ENCODE measurements around the gene TXLNA. TPM values are rescaled to one million over a fixed set of nuclear protein-coding genes. Genes with fewer than 3 reads are reported as not detected.

TXLNA gene
- total RNA-seq, 4 donors from 2014 or later = 16.5 to 37.3 (median 25.7) TPM

DNA sequence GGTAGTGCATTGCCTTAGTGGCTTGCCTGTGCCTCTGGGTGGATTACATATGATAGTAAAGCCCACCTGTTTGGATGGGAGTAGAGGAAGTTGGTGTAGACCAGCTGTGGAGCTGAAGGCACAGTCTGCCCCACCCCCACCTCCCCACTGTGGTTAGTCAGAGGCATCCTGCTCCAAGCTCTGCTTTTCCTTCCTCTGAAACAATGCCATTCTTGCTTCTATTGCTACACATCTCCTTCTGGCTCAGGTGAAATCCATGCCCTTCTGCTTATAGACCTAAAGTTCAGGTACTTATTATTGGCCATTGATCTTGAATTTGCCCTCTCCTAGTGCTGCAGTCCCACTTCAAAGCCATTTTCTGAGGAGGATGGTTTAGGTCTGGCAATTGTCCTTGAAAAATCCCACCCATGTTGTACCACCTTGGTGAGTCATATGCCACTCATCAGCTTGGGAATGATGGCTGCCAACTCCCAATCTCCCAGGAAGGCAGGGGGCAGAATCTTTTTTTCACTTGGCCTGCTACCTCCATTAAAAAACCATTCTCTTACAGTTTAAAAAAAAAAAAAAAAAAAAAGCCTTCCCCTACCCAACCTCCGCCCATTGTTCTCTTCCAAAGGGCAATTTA, 6.7 kb upstream of the TXLNA start:
- in situ Hi-C loops (cut with MboI; ENCODE audit: low pct_ligation_motif_present in 1 of 4, low pct_unique_long_range_greater_than_20kb in 1 of 4, low sequenced_read_pairs in 3 of 4) (no loop called here), intact Hi-C loops (cut with DNase I; ENCODE audit: low total_unique reads) (no loop called here)
- Histone ChIP-seq H3K36me3 (peaks cover 0 to 36% (median 15%) of the 10 kb centered on the region in 4 donors), H3K9me3 (no peaks in the 10 kb centered on the region), H3K4me1 (no peaks in the 10 kb centered on the region), H3K27me3 (no peaks in the 10 kb centered on the region), H3K27ac (no peak overlapping the region), H3K4me3 (no peak overlapping the region)
- TF ChIP-seq EP300 (IDR thresholded peaks at IDR 0.05; ENCODE audit: low read depth) = no peak
- TF ChIP-seq POLR2A (IDR thresholded peaks at IDR 0.05) = no peak
- no peak for TF ChIP-seq POLR2AphosphoS5 (IDR thresholded peaks at IDR 0.05)
- TF ChIP-seq, protein P1, sequence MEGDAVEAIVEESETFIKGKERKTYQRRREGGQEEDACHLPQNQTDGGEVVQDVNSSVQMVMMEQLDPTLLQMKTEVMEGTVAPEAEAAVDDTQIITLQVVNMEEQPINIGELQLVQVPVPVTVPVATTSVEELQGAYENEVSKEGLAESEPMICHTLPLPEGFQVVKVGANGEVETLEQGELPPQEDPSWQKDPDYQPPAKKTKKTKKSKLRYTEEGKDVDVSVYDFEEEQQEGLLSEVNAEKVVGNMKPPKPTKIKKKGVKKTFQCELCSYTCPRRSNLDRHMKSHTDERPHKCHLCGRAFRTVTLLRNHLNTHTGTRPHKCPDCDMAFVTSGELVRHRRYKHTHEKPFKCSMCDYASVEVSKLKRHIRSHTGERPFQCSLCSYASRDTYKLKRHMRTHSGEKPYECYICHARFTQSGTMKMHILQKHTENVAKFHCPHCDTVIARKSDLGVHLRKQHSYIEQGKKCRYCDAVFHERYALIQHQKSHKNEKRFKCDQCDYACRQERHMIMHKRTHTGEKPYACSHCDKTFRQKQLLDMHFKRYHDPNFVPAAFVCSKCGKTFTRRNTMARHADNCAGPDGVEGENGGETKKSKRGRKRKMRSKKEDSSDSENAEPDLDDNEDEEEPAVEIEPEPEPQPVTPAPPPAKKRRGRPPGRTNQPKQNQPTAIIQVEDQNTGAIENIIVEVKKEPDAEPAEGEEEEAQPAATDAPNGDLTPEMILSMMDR (IDR thresholded peaks at IDR 0.05) = no peak
- no peak for DNase-seq
- 91 to 100% methylated on average over 1 of the region's 1 CpG for WGBS, 2 donors (ENCODE audit: low coverage in 1 of 2)

DNA sequence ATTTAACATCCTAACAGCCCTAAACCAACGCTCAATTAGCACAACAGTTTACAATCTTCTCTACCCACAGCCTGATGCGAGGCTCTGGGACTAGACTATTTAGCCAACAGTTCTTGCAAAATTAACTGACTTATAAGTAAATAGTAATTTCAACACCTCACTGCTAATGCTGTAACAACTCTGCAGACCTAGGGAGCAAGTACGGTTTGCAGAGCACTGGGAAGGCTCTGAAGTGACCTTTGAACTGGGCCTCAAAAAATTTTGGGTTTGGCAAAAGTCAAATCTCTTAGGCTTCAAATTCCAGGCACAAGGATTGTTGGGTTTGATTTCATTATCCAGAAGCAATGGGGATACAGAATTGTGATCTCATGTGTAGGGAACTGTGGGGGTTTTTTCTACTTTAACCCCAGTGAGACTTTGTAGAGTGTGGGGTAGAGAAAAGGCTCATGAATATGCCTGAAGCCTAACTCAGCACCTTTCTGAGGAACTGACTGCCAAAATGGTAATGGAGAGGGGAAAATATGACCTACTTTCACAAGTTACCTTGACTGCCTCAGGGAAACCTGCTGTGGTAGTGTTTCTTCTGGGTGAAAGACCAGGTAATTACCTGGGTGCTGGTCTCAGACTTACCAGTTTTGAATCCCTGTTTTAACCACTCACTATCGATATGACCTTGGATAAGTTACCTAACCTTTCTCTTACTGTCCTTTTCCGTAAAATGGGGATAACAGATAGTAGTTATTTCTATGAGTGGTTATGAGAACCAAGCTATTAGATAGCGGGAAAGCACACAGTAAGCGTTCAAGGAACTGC, 889 bp upstream of the TXLNA start:
- Histone ChIP-seq H3K27me3 (no peaks in the 10 kb centered on the region), H3K9me3 (no peaks in the 10 kb centered on the region), H3K36me3 (no peaks in the 10 kb centered on the region), H3K4me1 (peaks cover 12 to 38% (median 32%) of the 10 kb centered on the region in 4 donors), H3K27ac (peak overlapping the region; percentile 94 to 98 (median 96)), H3K4me3 (peak overlapping the region in 3 of 4 donors; percentile 55 to 82 (median 73))
- in situ Hi-C loops (cut with MboI; ENCODE audit: low pct_ligation_motif_present in 1 of 4, low pct_unique_long_range_greater_than_20kb in 1 of 4, low sequenced_read_pairs in 3 of 4) (no loop called here), intact Hi-C loops (cut with DNase I; ENCODE audit: low total_unique reads) (no loop called here)
- 83 to 88% methylated on average over 5 to 7 of the region's 7 CpGs for WGBS, 2 donors (ENCODE audit: low coverage in 1 of 2)
- TF ChIP-seq, protein P1 (IDR thresholded peaks at IDR 0.05) = no peak
- TF ChIP-seq EP300 (IDR thresholded peaks at IDR 0.05; ENCODE audit: low read depth) (no peak), POLR2AphosphoS5 (IDR thresholded peaks at IDR 0.05) (no peak), POLR2A (IDR thresholded peaks at IDR 0.05) (no peak)
- DNase-seq = no peak

DNA sequence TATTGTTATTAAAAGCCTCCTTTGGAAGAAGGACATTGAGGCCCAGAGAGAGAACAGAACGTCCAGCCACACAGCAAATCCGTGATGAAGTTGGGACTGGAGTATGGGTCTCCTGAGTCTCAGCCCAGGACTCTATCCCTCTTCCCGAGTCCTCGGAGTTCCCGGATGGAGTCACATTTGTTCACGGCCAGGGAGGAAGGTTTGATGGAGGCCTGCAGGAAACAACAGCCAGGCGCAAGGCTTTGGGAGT, 357 bp upstream of the TXLNA start:
- peak overlapping the region in 3 of 4 donors; percentile 55 to 82 (median 73) for H3K4me3 ChIP-seq
- TF ChIP-seq POLR2AphosphoS5 (IDR thresholded peaks at IDR 0.05) = no peak
- TF ChIP-seq POLR2A (IDR thresholded peaks at IDR 0.05) = no peak
- intact Hi-C loops (cut with DNase I; ENCODE audit: low total_unique reads) = no loop called here

DNA sequence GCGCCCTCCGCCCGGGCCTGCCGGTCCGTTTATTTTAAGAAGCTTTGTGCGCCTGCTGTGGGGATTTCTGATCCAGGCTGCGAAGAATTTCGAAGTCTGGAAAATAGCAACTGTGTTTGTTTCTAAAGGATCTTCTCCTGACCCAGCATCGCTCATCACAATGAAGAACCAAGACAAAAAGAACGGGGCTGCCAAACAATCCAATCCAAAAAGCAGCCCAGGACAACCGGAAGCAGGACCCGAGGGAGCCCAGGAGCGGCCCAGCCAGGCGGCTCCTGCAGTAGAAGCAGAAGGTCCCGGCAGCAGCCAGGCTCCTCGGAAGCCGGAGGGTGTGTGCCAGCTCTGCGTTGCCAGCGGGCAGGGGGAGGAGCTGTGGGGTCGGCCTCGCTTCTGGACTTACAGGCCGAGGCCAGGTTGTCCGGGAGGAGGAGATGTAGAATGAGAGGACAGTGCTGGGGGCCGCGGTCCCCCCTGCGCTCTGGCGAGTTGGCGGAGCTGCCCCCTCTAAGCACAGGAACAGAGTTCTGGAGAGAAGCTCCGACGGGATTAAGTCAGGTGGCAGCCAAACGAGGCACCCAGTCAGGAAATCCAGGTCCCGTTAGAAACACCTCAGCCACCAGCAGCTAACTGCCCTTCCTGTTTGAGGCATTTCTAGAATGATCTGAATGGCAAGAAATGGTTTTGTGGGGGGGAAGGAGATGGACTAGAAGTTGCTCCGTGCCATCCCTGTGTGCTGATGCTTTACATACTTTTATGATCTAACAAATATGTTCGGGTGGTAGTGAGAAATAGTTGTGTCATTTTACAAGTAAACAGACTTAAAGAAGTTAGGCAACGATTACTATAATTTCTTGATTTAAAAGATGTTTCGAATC, 948 bp downstream of the TXLNA start:
- H3K4me3 ChIP-seq = peak overlapping the region; percentile 55 to 82 (median 74)
- TF ChIP-seq EP300 (IDR thresholded peaks at IDR 0.05; ENCODE audit: low read depth) = no peak
- TF ChIP-seq, protein P1 (IDR thresholded peaks at IDR 0.05) = no peak
- TF ChIP-seq POLR2A (IDR thresholded peaks at IDR 0.05) = no peak
- TF ChIP-seq POLR2AphosphoS5 (IDR thresholded peaks at IDR 0.05) = no peak
- 4 to 33% methylated on average over 3 to 36 of the region's 36 CpGs for WGBS, 2 donors (ENCODE audit: low coverage in 1 of 2)
- intact Hi-C loops (cut with DNase I; ENCODE audit: low total_unique reads) = no loop called here
- peaks cover 0 to 13% (median 5%) of the 10 kb centered on the region in 4 donors for H3K36me3 ChIP-seq
- no peaks in the 10 kb centered on the region for H3K27me3 ChIP-seq
- peak; percentile 62 for DNase-seq
- peak overlapping the region; percentile 94 to 98 (median 96) for H3K27ac ChIP-seq
- peaks cover 12 to 53% (median 39%) of the 10 kb centered on the region in 4 donors for H3K4me1 ChIP-seq
- H3K9me3 ChIP-seq = no peaks in the 10 kb centered on the region
- in situ Hi-C loops (cut with MboI; ENCODE audit: low pct_ligation_motif_present in 1 of 4, low pct_unique_long_range_greater_than_20kb in 1 of 4, low sequenced_read_pairs in 3 of 4) = no loop called here

More for the DNA sequence above, 357 bp upstream of the TXLNA start:
- 15 to 20% methylated on average over 5 to 7 of the region's 7 CpGs for WGBS, 2 donors (ENCODE audit: low coverage in 1 of 2)
- H3K27me3 ChIP-seq = no peaks in the 10 kb centered on the region
- no peaks in the 10 kb centered on the region for H3K9me3 ChIP-seq
- H3K36me3 ChIP-seq = peaks cover 0 to 4% (median 1%) of the 10 kb centered on the region in 4 donors
- peaks cover 12 to 43% (median 35%) of the 10 kb centered on the region in 4 donors for H3K4me1 ChIP-seq
- H3K27ac ChIP-seq = peak overlapping the region; percentile 94 to 98 (median 96)
- no peak for DNase-seq
- in situ Hi-C loops (cut with MboI; ENCODE audit: low pct_ligation_motif_present in 1 of 4, low pct_unique_long_range_greater_than_20kb in 1 of 4, low sequenced_read_pairs in 3 of 4) = no loop called here
